Keratinocyte (primary cell): ENCODE data around the gene CLDN22. TPM values are rescaled to one million over a fixed set of nuclear protein-coding genes. Genes with fewer than 3 reads are reported as not detected.

ENCODE experiments used
- DNase-seq: peaks from one replicate; pipeline ENCODE4 v3.0.0-alpha.2; 2011; ENCODE audit warnings: low read depth, missing footprints, low spot score
- FAIRE-seq: peaks from 2 replicates; lab custom pipeline; 2011; peaks lifted over from hg19 to GRCh38; lab: Jason Lieb, UNC
- H2AFZ ChIP-seq: 2 replicates; pipeline ENCODE4 v1.6.0; 2012; ENCODE audit warnings: low read length, control low read depth, inconsistent platforms; ENCODE audit not compliant: control insufficient read depth
- H3K27ac ChIP-seq: 2 replicates; pipeline ENCODE4 v1.5.1; 2011; ENCODE audit warnings: low read length; ENCODE audit not compliant: control insufficient read depth, insufficient read depth
- H3K27me3 ChIP-seq: 3 replicates; pipeline ENCODE4 v1.6.0; 2011; ENCODE audit warnings: low read length; ENCODE audit not compliant: control insufficient read depth, insufficient read depth; ENCODE audit errors: extremely low read depth
- H3K36me3 ChIP-seq, 2 experiments: 2 replicates in 1 of 2; 3 replicates in 1 of 2; pipeline ENCODE4 v1.5.1; 2011; ENCODE audit warnings: low read length in 2 of 2, mild to moderate bottlenecking in 1 of 2; ENCODE audit not compliant: control insufficient read depth in 2 of 2, insufficient read depth in 2 of 2; ENCODE audit errors: extremely low read depth in 1 of 2
- H3K4me1 ChIP-seq: 3 replicates; pipeline ENCODE4 v1.5.1; 2011; ENCODE audit warnings: low read length; ENCODE audit not compliant: control insufficient read depth, insufficient read depth; ENCODE audit errors: extremely low read depth
- H3K4me2 ChIP-seq: 3 replicates; pipeline ENCODE4 v1.6.0; 2011; ENCODE audit warnings: low read depth, low read length; ENCODE audit not compliant: control insufficient read depth, insufficient read depth; ENCODE audit errors: extremely low read depth
- H3K4me3 ChIP-seq, 3 experiments: fragments of 200-600 bp in 1 of 3; sonication (generic) in 1 of 3; 2 replicates in 2 of 3; 3 replicates in 1 of 3; pipeline ENCODE4 v1.5.1; 2011 to 2016; ENCODE audit warnings: low read length in 3 of 3, mild to moderate bottlenecking in 3 of 3, control low read depth in 2 of 3, inconsistent platforms in 1 of 3, low read depth in 1 of 3, mixed read lengths in 1 of 3, mixed run types in 1 of 3, moderate library complexity in 1 of 3; ENCODE audit not compliant: control insufficient read depth in 2 of 3, insufficient read depth in 2 of 3; ENCODE audit errors: extremely low read depth in 1 of 3
- H3K79me2 ChIP-seq: 2 replicates; pipeline ENCODE4 v1.6.0; 2012; ENCODE audit warnings: low read length; ENCODE audit not compliant: control insufficient read depth, insufficient read depth
- H3K9ac ChIP-seq: 3 replicates; pipeline ENCODE4 v1.6.0; 2011; ENCODE audit warnings: low read length; ENCODE audit not compliant: control insufficient read depth, insufficient read depth; ENCODE audit errors: extremely low read depth
- H3K9me1 ChIP-seq: 3 replicates; pipeline ENCODE4 v1.6.0; 2011; ENCODE audit warnings: low read length; ENCODE audit not compliant: control insufficient read depth, insufficient read depth; ENCODE audit errors: extremely low read depth
- H3K9me3 ChIP-seq: 2 replicates; pipeline ENCODE4 v1.5.1; 2012; ENCODE audit warnings: low read depth, low read length; ENCODE audit not compliant: control insufficient read depth
- H4K20me1 ChIP-seq: 3 replicates; pipeline ENCODE4 v1.6.0; 2011; ENCODE audit warnings: low read length; ENCODE audit not compliant: control insufficient read depth, insufficient read depth; ENCODE audit errors: extremely low read depth
- EZH2 ChIP-seq: IDR thresholded peaks from one replicate; pipeline ENCODE4 v1.6.1; 2012; ENCODE audit warnings: inconsistent platforms, mild to moderate bottlenecking, low read length, moderate library complexity
- dilution Hi-C: fragments of 300-500 bp; cut with MboI; formaldehyde crosslinking; loops from one replicate; pipeline ENCODE4 v1.7.0; 2020; ENCODE audit warnings: low sequenced_read_pairs; ENCODE audit not compliant: extremely low pct_ligation_motif_present
- polyA plus RNA-seq, 5 experiments: library from polyadenylated mRNA; depleted of rRNA in 3 of 5; stranded (reverse) in 3 of 5; stranded (forward) in 1 of 5; unstranded in 1 of 5; fragments of >200 nt; gene quantifications; 1 replicate in 1 of 5; 2 replicates in 3 of 5; 3 replicates in 1 of 5; pipeline versions ENCODE4 v1.2.1 to v1.2.3, GENCODE V29; 2011 to 2012; ENCODE audit warnings: missing spikeins in 2 of 5, low read depth in 1 of 5, low replicate concordance in 1 of 5
- TF ChIP-seq, protein P1 (sequence below), 3 experiments: IDR thresholded peaks in 1 of 3; conservative IDR thresholded peaks in 1 of 3; optimal IDR thresholded peaks in 1 of 3; 2 replicates in 2 of 3; 3 replicates in 1 of 3; pipeline versions ENCODE3 to v1.5.1; 2011; ENCODE audit warnings: low read length in 3 of 3, mild to moderate bottlenecking in 3 of 3, moderate library complexity in 2 of 3, control low read depth in 1 of 3, inconsistent platforms in 1 of 3; ENCODE audit not compliant: insufficient read depth in 2 of 3; ENCODE audit errors: extremely low read depth in 1 of 3

Gene CLDN22
- polyA plus RNA-seq, 1 donor (not counting 4 experiments of a cell fraction or from before 2014, with no cell fraction given): 0.03 TPM

DNA sequence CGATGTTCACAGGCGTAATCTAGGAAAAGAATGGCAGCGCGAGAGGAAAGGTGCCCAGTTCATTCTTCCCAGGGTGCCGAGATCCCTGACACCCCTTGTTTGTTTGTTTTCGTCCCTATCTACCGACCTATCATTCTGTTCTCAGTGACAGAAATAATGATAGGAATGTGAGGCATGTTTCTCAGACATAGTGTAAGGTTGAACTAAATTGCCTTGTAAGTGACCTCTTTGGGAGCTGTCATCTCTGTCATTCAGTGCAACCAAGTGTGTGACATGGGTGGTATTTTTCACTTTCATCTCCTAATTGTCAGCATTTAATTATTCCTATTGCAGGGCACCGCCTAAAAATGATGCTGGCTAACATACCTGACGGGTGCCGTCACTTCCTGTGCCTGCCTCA lies 24.4 kb downstream of the CLDN22 start:
- DNase-seq (no peak), FAIRE-seq (no peak)
- Histone ChIP-seq H3K9me1 (no peaks in the 10 kb centered on the region), H4K20me1 (no peaks in the 10 kb centered on the region), H3K4me1 (peaks cover 8% of the 10 kb centered on the region), H3K36me3 (peaks cover 3 to 6% of the 10 kb centered on the region in 2 experiments), H3K4me2 (no peak overlapping the region), H3K9me3 (no peaks in the 10 kb centered on the region), H3K27ac (no peak overlapping the region), H3K27me3 (no peaks in the 10 kb centered on the region), H2AFZ (no peak overlapping the region), H3K79me2 (no peaks in the 10 kb centered on the region), H3K9ac (no peak overlapping the region), H3K4me3 (no peak overlapping the region)
- no peak for TF ChIP-seq EZH2
- TF ChIP-seq, protein P1, sequence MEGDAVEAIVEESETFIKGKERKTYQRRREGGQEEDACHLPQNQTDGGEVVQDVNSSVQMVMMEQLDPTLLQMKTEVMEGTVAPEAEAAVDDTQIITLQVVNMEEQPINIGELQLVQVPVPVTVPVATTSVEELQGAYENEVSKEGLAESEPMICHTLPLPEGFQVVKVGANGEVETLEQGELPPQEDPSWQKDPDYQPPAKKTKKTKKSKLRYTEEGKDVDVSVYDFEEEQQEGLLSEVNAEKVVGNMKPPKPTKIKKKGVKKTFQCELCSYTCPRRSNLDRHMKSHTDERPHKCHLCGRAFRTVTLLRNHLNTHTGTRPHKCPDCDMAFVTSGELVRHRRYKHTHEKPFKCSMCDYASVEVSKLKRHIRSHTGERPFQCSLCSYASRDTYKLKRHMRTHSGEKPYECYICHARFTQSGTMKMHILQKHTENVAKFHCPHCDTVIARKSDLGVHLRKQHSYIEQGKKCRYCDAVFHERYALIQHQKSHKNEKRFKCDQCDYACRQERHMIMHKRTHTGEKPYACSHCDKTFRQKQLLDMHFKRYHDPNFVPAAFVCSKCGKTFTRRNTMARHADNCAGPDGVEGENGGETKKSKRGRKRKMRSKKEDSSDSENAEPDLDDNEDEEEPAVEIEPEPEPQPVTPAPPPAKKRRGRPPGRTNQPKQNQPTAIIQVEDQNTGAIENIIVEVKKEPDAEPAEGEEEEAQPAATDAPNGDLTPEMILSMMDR (optimal IDR thresholded peaks at IDR 0.05 in 1 of 3, IDR thresholded peaks at IDR 0.05 in 1 of 3, conservative IDR thresholded peaks at IDR 0.05 in 1 of 3; ENCODE audit: extremely low read depth in 1 of 3, insufficient read depth in 2 of 3, low read length in 3 of 3): no peak
- dilution Hi-C loops: no loop called here

DNA sequence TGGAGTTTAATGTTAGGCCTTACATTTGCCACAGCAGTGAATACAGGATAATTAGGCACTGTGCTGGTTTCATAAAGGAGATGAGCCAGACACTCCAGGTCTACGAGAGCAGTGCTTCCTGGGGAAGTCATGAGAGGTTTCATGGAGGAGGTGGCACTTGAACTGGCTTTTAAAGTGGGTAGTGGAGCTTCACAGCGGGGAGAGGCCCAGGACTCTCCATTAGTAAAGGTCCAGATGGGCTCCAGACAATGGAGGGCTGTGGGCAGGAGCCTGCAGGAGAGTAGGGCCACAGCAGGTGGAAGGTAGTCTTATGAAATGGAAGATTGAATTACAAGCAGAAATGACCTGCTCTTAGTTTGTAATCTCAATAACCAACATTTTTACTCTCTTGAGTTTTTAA lies 29.0 kb downstream of the CLDN22 start:
- Histone ChIP-seq H3K4me2 (no peak overlapping the region), H4K20me1 (no peaks in the 10 kb centered on the region), H3K36me3 (peaks cover 19 to 21% of the 10 kb centered on the region in 2 experiments), H3K27ac (no peak overlapping the region), H3K4me1 (peaks cover 7% of the 10 kb centered on the region), H3K9me1 (no peaks in the 10 kb centered on the region), H3K9ac (no peak overlapping the region), H3K9me3 (no peaks in the 10 kb centered on the region), H3K79me2 (no peaks in the 10 kb centered on the region), H3K4me3 (no peak overlapping the region), H2AFZ (no peak overlapping the region), H3K27me3 (no peaks in the 10 kb centered on the region)
- DNase-seq (no peak), FAIRE-seq (no peak)
- TF ChIP-seq, protein P1 (optimal IDR thresholded peaks at IDR 0.05 in 1 of 3, IDR thresholded peaks at IDR 0.05 in 1 of 3, conservative IDR thresholded peaks at IDR 0.05 in 1 of 3; ENCODE audit: extremely low read depth in 1 of 3, insufficient read depth in 2 of 3, low read length in 3 of 3): no peak
- TF ChIP-seq EZH2: no peak
- dilution Hi-C loops: no loop called here
